PC-9 (cell line): ENCODE results near the gene CABCOCO1.

Experiments used
- CTCF ChIP-seq: fragments of 200-600 bp; sonication (generic); conservative IDR thresholded peaks from 2 replicates; pipeline ENCODE4 v1.6.1; 2017; ENCODE audit warnings: mixed run types, antibody characterized with exemption, mild to moderate bottlenecking, moderate library complexity
- EZH2 ChIP-seq: fragments of 200-600 bp; sonication (generic); IDR thresholded peaks from 2 replicates; pipeline ENCODE4 v1.8.0; 2017; ENCODE audit warnings: antibody characterized with exemption, low read depth

GRCh38 chr10:61730671-61731070, 67.9 kb downstream of the CABCOCO1 start:
- TF ChIP-seq CTCF (no peak), EZH2 (no peak)
